Prostate gland (tissue), 2 donors: ENCODE measurements around the gene SLC6A11.

Experiments
- POLR2A ChIP-seq: fragments of 450-650 bp; IDR thresholded peaks from one replicate; pipeline ENCODE4 v1.6.1; 2016; ENCODE audit warnings: antibody characterized with exemption, mild to moderate bottlenecking
- POLR2AphosphoS5 ChIP-seq: sonication (generic); formaldehyde crosslinking; IDR thresholded peaks from one replicate; pipeline ENCODE4 v1.6.1; 2017; ENCODE audit warnings: antibody characterized with exemption
- TF ChIP-seq, protein P1 (sequence below), 4 experiments: fragments of 200-600 bp in 2 of 4; fragments of 450-650 bp in 2 of 4; sonication (generic) in 2 of 4; IDR thresholded peaks; 1 replicate in 3 of 4; 2 replicates in 1 of 4; pipeline ENCODE4 v1.5.1; 2016 to 2019; ENCODE audit warnings: antibody characterized with exemption in 4 of 4, mild to moderate bottlenecking in 2 of 4, moderate library complexity in 2 of 4

DNA sequence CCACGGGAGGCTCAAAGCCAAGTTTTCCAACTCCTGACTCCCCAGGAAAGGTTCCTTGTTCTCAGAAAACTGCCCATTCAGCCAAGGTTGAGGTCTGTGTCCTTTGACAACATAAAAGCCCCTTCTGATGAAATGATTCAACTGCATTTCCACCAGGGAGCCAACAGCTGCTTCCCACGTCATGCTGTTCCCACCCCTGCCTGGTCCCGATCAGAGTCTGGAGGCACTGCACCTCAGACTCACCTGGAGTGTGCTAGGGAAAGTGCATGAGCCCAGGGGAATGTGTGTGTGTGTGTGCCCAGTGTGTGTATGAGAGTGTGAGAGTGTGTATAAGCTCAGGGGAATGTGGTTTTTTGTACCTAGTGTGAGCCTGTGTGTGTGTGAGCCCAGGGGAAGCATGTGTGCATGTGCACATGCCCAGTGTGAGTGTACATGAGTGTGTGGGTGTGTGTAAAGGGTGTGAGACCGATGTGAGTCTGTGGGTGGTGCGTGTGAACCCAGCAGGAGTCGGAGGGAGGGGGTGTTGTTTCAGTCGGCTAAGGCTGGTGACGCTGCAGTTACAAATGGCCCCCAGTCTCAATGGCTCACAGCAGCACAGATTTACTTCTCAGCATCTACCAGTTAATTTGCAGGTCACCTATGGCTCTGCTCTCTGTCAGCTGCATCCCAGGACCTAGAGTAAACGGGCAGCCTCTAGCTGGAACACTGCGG, 156.2 kb downstream of the SLC6A11 start:
- TF ChIP-seq, protein P1, sequence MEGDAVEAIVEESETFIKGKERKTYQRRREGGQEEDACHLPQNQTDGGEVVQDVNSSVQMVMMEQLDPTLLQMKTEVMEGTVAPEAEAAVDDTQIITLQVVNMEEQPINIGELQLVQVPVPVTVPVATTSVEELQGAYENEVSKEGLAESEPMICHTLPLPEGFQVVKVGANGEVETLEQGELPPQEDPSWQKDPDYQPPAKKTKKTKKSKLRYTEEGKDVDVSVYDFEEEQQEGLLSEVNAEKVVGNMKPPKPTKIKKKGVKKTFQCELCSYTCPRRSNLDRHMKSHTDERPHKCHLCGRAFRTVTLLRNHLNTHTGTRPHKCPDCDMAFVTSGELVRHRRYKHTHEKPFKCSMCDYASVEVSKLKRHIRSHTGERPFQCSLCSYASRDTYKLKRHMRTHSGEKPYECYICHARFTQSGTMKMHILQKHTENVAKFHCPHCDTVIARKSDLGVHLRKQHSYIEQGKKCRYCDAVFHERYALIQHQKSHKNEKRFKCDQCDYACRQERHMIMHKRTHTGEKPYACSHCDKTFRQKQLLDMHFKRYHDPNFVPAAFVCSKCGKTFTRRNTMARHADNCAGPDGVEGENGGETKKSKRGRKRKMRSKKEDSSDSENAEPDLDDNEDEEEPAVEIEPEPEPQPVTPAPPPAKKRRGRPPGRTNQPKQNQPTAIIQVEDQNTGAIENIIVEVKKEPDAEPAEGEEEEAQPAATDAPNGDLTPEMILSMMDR (IDR thresholded peaks at IDR 0.05) = no peak
- no peak for TF ChIP-seq POLR2A
- TF ChIP-seq POLR2AphosphoS5 = no peak
